K562 (cell line): ENCODE measurements around the gene LIG3. TPM values are rescaled to one million over a fixed set of nuclear protein-coding genes. Genes with fewer than 3 reads are reported as not detected.

Experiments used
- EP300 ChIP-seq: IDR thresholded peaks from 2 replicates; pipeline ENCODE4 v1.6.1; 2012; ENCODE audit warnings: low read length, improper control_type of control experiment
- NCOA6 ChIP-seq: fragments of 450-650 bp; IDR thresholded peaks from 2 replicates; pipeline ENCODE4 v1.6.1; 2017; ENCODE audit warnings: mild to moderate bottlenecking
- NR4A1 ChIP-seq, 2 experiments: fragments of 250-450 bp in 1 of 2; fragments of 450-650 bp in 1 of 2; sonication (Bioruptor Pico) in 1 of 2; IDR thresholded peaks; 2 replicates each; pipeline versions ENCODE4 v1.4.0 to v1.6.1; 2016 to 2020; ENCODE audit warnings: mild to moderate bottlenecking in 2 of 2, missing compliant biosample characterization in 1 of 2, missing genetic modification characterization in 1 of 2, moderate library complexity in 1 of 2
- SETDB1 ChIP-seq: IDR thresholded peaks from one replicate; pipeline ENCODE4 v1.6.1; 2012; ENCODE audit warnings: low read length, control low read depth, inconsistent platforms
- SLC30A9 ChIP-seq: fragments of 250-450 bp; sonication (Bioruptor Pico); IDR thresholded peaks from 2 replicates; pipeline ENCODE4 v1.8.0; 2022; ENCODE audit warnings: mild to moderate bottlenecking, moderate library complexity
- TAF9B ChIP-seq: fragments of 450-650 bp; IDR thresholded peaks from 2 replicates; pipeline ENCODE4 v1.6.1; 2018; ENCODE audit warnings: mild to moderate bottlenecking; ENCODE audit not compliant: partially characterized antibody
- ZBTB49 ChIP-seq: sonication (generic); formaldehyde crosslinking; IDR thresholded peaks from 2 replicates; pipeline ENCODE4 v1.8.0; 2022; ENCODE audit warnings: missing genetic modification reagents, mild to moderate bottlenecking, borderline replicate concordance
- polyA plus RNA-seq, 8 experiments: library from polyadenylated mRNA; depleted of rRNA in 4 of 8; stranded (reverse) in 5 of 8; unstranded in 3 of 8; fragments of >200 nt; fragmentation: Nextera tagmentation in 2 of 8; fragmentation: Illumina TruSeq in 1 of 8; extraction: Ambion mirVana in 2 of 8; extraction: Trizol in 1 of 8; gene quantifications; 2 replicates each; pipeline versions ENCODE4 v1.2.1 to v1.2.3, GENCODE V29; 2011 to 2014; ENCODE audit warnings: inconsistent platforms in 1 of 8, missing spikeins in 1 of 8
- total RNA-seq, 7 experiments: library from RNA; depleted of rRNA in 6 of 7; stranded (reverse); fragments of >200 nt in 6 of 7; fragmentation: Illumina TruSeq in 2 of 7; extraction: Trizol in 2 of 7; gene quantifications; 2 replicates each; pipeline versions ENCODE4 v1.2.1 to v1.2.3, GENCODE V29; 2011 to 2021; ENCODE audit warnings: low replicate concordance in 1 of 7
- TF ChIP-seq, protein P1 (sequence below): sonication (generic); formaldehyde crosslinking; IDR thresholded peaks from 2 replicates; pipeline ENCODE4 v1.8.0; 2023; ENCODE audit warnings: mild to moderate bottlenecking, missing genetic modification reagents
- TF ChIP-seq, protein P2 (sequence below): fragments of 450-650 bp; IDR thresholded peaks from 2 replicates; pipeline ENCODE4 v1.6.1; 2016; ENCODE audit warnings: antibody characterized with exemption

The LIG3 gene
- total and polyA plus RNA-seq, 9 of the 15 experiments (the other 6 are each of a cell fraction or from before 2014, with no cell fraction given), result 7.6 to 75.0 (median 43.0) TPM

DNA sequence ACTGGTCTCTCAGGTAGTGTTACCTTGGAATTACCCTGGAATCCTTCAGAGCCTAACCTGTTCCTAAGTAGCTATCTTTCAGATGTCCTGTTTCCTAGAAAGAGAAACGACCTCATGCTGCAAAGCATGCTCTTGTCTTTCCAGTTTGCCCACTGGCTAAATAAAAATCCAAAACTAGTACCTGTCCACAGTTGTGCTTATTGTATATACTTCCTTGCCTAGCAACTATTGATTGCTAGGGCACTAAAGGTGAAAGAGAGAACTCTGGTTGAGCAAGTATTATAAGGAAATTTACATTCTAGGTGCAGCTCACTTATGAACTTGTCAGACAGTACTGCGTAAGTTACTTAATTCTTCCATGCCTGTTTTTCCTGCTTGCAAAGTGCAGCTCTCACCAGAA is 38.5 kb downstream of the LIG3 start (continued):
- no peak for TF ChIP-seq ZBTB49
- TF ChIP-seq, protein P1, sequence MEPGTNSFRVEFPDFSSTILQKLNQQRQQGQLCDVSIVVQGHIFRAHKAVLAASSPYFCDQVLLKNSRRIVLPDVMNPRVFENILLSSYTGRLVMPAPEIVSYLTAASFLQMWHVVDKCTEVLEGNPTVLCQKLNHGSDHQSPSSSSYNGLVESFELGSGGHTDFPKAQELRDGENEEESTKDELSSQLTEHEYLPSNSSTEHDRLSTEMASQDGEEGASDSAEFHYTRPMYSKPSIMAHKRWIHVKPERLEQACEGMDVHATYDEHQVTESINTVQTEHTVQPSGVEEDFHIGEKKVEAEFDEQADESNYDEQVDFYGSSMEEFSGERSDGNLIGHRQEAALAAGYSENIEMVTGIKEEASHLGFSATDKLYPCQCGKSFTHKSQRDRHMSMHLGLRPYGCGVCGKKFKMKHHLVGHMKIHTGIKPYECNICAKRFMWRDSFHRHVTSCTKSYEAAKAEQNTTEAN (CRISPR knock-in tag), result no peak
- TF ChIP-seq SETDB1, result no peak
- TF ChIP-seq EP300, result no peak
- TF ChIP-seq NCOA6, result no peak
- TF ChIP-seq NR4A1 (CRISPR knock-in tag; IDR thresholded peaks at IDR 0.05), result no peak
- no peak for TF ChIP-seq NR4A1 (tag; IDR thresholded peaks at IDR 0.05)
- TF ChIP-seq SLC30A9 (CRISPR knock-in tag), result no peak
- TF ChIP-seq, protein P2, sequence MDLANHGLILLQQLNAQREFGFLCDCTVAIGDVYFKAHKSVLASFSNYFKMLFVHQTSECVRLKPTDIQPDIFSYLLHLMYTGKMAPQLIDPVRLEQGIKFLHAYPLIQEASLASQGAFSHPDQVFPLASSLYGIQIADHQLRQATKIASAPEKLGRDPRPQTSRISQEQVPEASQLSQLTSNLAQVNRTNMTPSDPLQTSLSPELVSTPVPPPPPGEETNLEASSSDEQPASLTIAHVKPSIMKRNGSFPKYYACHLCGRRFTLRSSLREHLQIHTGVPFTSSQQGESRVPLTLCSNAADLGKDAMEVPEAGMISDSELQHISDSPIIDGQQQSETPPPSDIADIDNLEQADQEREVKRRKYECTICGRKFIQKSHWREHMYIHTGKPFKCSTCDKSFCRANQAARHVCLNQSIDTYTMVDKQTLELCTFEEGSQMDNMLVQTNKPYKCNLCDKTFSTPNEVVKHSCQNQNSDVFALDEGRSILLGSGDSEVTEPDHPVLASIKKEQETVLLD, result no peak
- no peak for TF ChIP-seq TAF9B
